Body of pancreas (tissue), 4 donors: ENCODE data around the gene TRMT10B. TPM values are rescaled to one million over a fixed set of nuclear protein-coding genes. Genes with fewer than 3 reads are reported as not detected.
"Not testable (repeated sequence)": the region's sequence is repeated elsewhere in the genome, so short reads cannot be mapped to it uniquely, and the experiment has no call there.

Experiments used
- ATAC-seq: fragments of 150-250 bp; one replicate; pipeline ENCODE4 v1.9.1; 2016
- DNase-seq, 4 donors: peaks; one replicate each; pipeline ENCODE4 v3.0.0-alpha.2; 2019
- H3K27ac ChIP-seq, 4 donors: fragments of 200-600 bp; sonication (generic); 1 replicate in 3 of 4; 2 replicates in 1 of 4; pipeline versions ENCODE4 v1.5.1 to v1.6.1; 2016 to 2019; ENCODE audit warnings: mild to moderate bottlenecking in 1 of 4, mixed read lengths in 1 of 4, moderate library complexity in 1 of 4
- H3K27me3 ChIP-seq, 2 donors: fragments of 200-600 bp; sonication (generic); one replicate each; pipeline ENCODE4 v1.6.0; 2016; ENCODE audit warnings: mild to moderate bottlenecking in 1 of 2
- H3K36me3 ChIP-seq, 2 donors: fragments of 200-600 bp; sonication (generic); replicated peaks in 1 of 2; 2 replicates each; pipeline ENCODE4 v1.5.1; 2016; ENCODE audit warnings: low read depth in 2 of 2; ENCODE audit not compliant: insufficient read depth in 1 of 2
- H3K4me1 ChIP-seq: fragments of 200-600 bp; sonication (generic); one replicate; pipeline ENCODE4 v1.6.0; 2016
- H3K4me3 ChIP-seq, 2 donors: fragments of 200-600 bp; sonication (generic); 1 replicate in 1 of 2; 2 replicates in 1 of 2; pipeline ENCODE4 v1.5.1; 2016 to 2019
- H3K9me3 ChIP-seq, 3 donors: fragments of 200-600 bp; sonication (generic); 1 replicate in 2 of 3; 2 replicates in 1 of 3; pipeline ENCODE4 v1.5.1; 2016
- POLR2A ChIP-seq, 3 donors: fragments of 450-650 bp; IDR thresholded peaks; one replicate each; pipeline ENCODE4 v1.6.1; 2016; ENCODE audit warnings: antibody characterized with exemption in 3 of 3, mild to moderate bottlenecking in 2 of 3
- WGBS, 2 donors: methylation state at CpG; one replicate each; pipeline ENCODE4 v1.1.5; 2017; 5-methylcytosine and 5-hydroxymethylcytosine counted together
- intact Hi-C: fragments of 100-400 bp; cut with DNase I; formaldehyde crosslinking; loops from one replicate; pipeline ENCODE4 v1.15.1; 2023
- total RNA-seq, 2 donors: library from RNA; depleted of rRNA; stranded (reverse); fragments of >200 nt; gene quantifications; one replicate each; pipeline ENCODE4 v1.1.0, GENCODE V29; 2016
- TF ChIP-seq, protein P1 (sequence below), 7 experiments: fragments of 450-650 bp in 4 of 7; fragments of 200-600 bp in 3 of 7; sonication (generic) in 3 of 7; IDR thresholded peaks; one replicate each; pipeline ENCODE4 v1.5.1; 2016 to 2019; ENCODE audit warnings: antibody characterized with exemption in 7 of 7

The TRMT10B gene
- total RNA-seq, 2 donors from 2014 or later: 2.6 to 6.7 TPM

DNA sequence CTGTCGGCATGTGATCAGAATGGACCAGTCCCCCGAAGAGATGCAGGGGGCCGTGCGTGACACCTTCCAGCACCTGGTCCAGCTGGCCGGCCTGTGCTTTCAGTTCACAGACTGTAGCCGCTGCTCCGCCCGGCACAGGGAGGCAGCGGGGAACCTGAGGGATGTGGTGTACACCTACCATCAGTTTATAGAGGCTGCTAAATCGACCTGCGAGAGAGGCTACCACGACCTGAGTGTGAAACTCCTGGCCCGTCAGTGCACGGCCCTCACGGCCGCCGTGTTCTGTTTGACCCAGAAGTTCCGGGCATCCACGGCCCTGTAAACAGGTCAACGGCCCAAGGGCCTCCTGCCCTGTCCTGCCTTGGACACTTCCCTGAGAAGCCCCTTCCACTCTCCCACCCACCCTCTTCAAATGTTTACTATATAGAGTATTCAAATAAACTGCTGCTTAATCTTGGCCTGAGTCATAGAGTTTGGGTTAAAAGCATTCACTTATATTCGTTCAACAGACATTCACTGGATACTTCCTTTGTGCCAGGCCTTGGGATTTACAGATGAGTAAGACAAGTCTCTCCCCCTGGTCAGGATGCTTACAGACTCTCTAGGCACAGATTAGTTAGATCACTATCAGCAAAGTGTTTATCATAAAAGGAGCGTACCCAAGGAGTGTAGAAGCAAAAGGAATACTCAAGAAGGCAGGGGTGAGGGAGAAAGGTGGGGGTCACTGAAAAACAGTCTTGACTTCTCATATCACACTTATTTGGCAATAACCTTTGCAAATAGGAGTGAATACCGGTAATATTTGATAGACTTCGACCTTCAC, 6.9 kb upstream of the TRMT10B start:
- ATAC-seq (no peak), DNase-seq (no peak)
- Histone ChIP-seq H3K36me3 (no peaks in the 10 kb centered on the region), H3K4me3 (no peak overlapping the region), H3K4me1 (no peaks in the 10 kb centered on the region), H3K27me3 (no peaks in the 10 kb centered on the region), H3K9me3 (no peaks in the 10 kb centered on the region), H3K27ac (no peak overlapping the region)
- intact Hi-C loops: loop anchor here (10.0 kb wide), 3 partner anchors 168 to 658 kb away; no protein-coding TSS in a partner anchor
- WGBS, 2 donors: 70 to 74% methylated on average over 22 to 23 of the region's 24 CpGs
- TF ChIP-seq, protein P1, sequence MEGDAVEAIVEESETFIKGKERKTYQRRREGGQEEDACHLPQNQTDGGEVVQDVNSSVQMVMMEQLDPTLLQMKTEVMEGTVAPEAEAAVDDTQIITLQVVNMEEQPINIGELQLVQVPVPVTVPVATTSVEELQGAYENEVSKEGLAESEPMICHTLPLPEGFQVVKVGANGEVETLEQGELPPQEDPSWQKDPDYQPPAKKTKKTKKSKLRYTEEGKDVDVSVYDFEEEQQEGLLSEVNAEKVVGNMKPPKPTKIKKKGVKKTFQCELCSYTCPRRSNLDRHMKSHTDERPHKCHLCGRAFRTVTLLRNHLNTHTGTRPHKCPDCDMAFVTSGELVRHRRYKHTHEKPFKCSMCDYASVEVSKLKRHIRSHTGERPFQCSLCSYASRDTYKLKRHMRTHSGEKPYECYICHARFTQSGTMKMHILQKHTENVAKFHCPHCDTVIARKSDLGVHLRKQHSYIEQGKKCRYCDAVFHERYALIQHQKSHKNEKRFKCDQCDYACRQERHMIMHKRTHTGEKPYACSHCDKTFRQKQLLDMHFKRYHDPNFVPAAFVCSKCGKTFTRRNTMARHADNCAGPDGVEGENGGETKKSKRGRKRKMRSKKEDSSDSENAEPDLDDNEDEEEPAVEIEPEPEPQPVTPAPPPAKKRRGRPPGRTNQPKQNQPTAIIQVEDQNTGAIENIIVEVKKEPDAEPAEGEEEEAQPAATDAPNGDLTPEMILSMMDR (IDR thresholded peaks at IDR 0.05): no peak
- no peak for TF ChIP-seq POLR2A (IDR thresholded peaks at IDR 0.05)

GRCh38 chr9:37747271-37747753, 6.3 kb upstream of the TRMT10B start:
- WGBS, 2 donors: 11 to 22% methylated on average over 3 of the region's 3 CpGs
- TF ChIP-seq POLR2A (IDR thresholded peaks at IDR 0.05): no peak
- TF ChIP-seq, protein P1 (IDR thresholded peaks at IDR 0.05): peak; percentile 64 to 99 (median 84)
- intact Hi-C loops: loop anchor here (10.0 kb wide), 3 partner anchors 167 to 657 kb away; no protein-coding TSS in a partner anchor

GRCh38 chr9:37749129-37749528, 4.5 kb upstream of the TRMT10B start:
- DNase-seq: no peak
- Histone ChIP-seq H3K27ac (no peak overlapping the region), H3K4me1 (peaks cover 4% of the 10 kb centered on the region), H3K4me3 (no peak overlapping the region), H3K36me3 (no peaks in the 10 kb centered on the region), H3K27me3 (no peaks in the 10 kb centered on the region), H3K9me3 (no peaks in the 10 kb centered on the region)
- 43 to 44% methylated on average over 5 of the region's 5 CpGs for WGBS, 2 donors
- no peak for TF ChIP-seq POLR2A (IDR thresholded peaks at IDR 0.05)
- TF ChIP-seq, protein P1 (IDR thresholded peaks at IDR 0.05): no peak
- no peak for ATAC-seq
- intact Hi-C loops: loop anchor here (10.0 kb wide), 3 partner anchors 166 to 656 kb away; no protein-coding TSS in a partner anchor

More at GRCh38 chr9:37747271-37747753, 6.3 kb upstream of the TRMT10B start:
- Histone ChIP-seq H3K4me3 (no peak overlapping the region), H3K4me1 (no peaks in the 10 kb centered on the region), H3K9me3 (no peaks in the 10 kb centered on the region), H3K27ac (no peak overlapping the region), H3K36me3 (no peaks in the 10 kb centered on the region), H3K27me3 (no peaks in the 10 kb centered on the region)
- peak; percentile 85 for ATAC-seq
- DNase-seq: peak; percentile 71 to 77 (median 72)

- whole genome bisulfite sequencing, 2 donors: 67% methylated on average over 6 of the region's 6 CpGs
- H3K4me1 ChIP-seq: peaks cover 12% of the 10 kb centered on the region
- DNase-seq (no peak), ATAC-seq (no peak)
- no peaks in the 10 kb centered on the region for H3K27me3 ChIP-seq
- intact Hi-C loops: no loop called here
- no peaks in the 10 kb centered on the region for H3K9me3 ChIP-seq
- TF ChIP-seq POLR2A (IDR thresholded peaks at IDR 0.05): no peak
- TF ChIP-seq, protein P1 (IDR thresholded peaks at IDR 0.05): no peak
- H3K4me3 ChIP-seq: no peak overlapping the region
- H3K36me3 ChIP-seq: no peaks in the 10 kb centered on the region
- no peak overlapping the region for H3K27ac ChIP-seq
Observed at GRCh38 chr9:37751186-37751585, 2.4 kb upstream of the TRMT10B start.

DNA sequence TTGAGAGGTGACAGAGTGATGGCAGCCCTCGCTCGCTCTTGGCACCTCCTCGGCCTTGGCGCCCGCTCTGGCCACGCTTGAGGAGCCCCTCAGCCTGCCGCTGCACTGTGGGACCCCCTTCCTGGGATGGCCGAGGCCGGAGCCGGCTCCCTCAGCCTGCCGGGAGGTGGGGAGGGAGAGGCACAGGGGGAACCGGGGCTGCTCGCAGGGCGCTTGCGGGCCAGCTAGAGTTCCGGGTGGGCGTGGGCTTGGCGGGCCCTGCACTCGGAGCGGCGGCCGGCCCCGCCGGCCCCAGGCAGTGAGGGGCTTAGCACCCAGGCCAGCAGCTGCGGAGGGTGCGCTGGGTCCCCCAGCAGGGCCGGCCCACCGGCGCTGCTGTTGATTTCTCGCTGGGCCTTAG, 1.9 kb upstream of the TRMT10B start:
- whole genome bisulfite sequencing, 2 donors: 80 to 84% methylated on average over 5 to 24 of the region's 30 CpGs
- ATAC-seq, H3K36me3 ChIP-seq, H3K27ac ChIP-seq, H3K27me3 ChIP-seq, H3K4me3 ChIP-seq, H3K9me3 ChIP-seq, intact Hi-C loops, DNase-seq: not testable (repeated sequence)
- peaks cover 12% of the 10 kb centered on the region for H3K4me1 ChIP-seq

DNA sequence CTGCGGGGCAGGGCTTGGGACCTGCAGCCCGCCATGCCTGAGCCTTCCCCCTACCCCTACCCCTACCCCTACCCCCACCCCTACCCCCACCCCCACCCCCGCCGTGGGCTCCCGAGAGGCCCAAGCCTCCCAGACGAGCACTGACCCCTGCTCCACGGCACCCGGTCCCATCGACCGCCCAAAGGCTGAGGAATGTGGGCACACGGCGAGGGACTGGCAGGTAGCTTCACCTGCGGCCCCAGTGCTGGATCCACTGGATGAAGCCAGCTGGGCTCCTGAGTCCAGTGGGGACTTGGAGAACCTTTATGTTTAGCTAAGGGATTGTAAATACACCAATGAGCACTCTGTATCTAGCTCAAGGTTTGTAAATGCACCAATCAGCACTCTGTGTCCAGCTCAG, 1.5 kb upstream of the TRMT10B start:
- not testable (repeated sequence) for DNase-seq

More for the DNA sequence above, 1.5 kb upstream of the TRMT10B start:
- H3K27me3 ChIP-seq, ATAC-seq, H3K36me3 ChIP-seq, H3K9me3 ChIP-seq, H3K4me3 ChIP-seq, intact Hi-C loops, H3K27ac ChIP-seq: not testable (repeated sequence)
- WGBS, 2 donors: 80 to 100% methylated on average over 2 to 3 of the region's 13 CpGs
- H3K4me1 ChIP-seq: peaks cover 12% of the 10 kb centered on the region
